ENCODE data around the gene DLG1. TPM values are rescaled to one million over a fixed set of nuclear protein-coding genes. Genes with fewer than 3 reads are reported as not detected.

The DLG1 gene
- total and polyA plus RNA-seq, 2 experiments from 2014 or later: 27.6 to 98.0 TPM

- Mint-ChIP-seq H3K27me3 (ENCODE audit: insufficient read depth, low read depth, poor library complexity) (peaks cover 4% of the 10 kb centered on the region), H3K4me3 (no peak overlapping the region), H3K27ac (no peak overlapping the region), H3K4me1 (peaks cover 4% of the 10 kb centered on the region; the same call in 1 of the 3 replicates), H3K9me3 (peaks cover 81% of the 10 kb centered on the region), H3K36me3 (ENCODE audit: low read depth) (peaks cover 93% of the 10 kb centered on the region)
- peaks cover 38% of the 10 kb centered on the region for H3K36me3 ChIP-seq (ENCODE audit: insufficient read depth)
- no peak overlapping the region for H2AFZ ChIP-seq
- H4K20me1 ChIP-seq (replicated peaks; ENCODE audit: insufficient read depth): no peaks in the 10 kb centered on the region; the same call in 1 of the 2 replicates
- no peaks in the 10 kb centered on the region for H3K4me1 ChIP-seq (ENCODE audit: insufficient read depth)
- no peak overlapping the region for H3K27ac ChIP-seq (ENCODE audit: low read depth)
- no peaks in the 10 kb centered on the region for H3K9me2 ChIP-seq (ENCODE audit: insufficient read depth)
- no peak overlapping the region for H3K4me2 ChIP-seq
- DNase-seq (ENCODE audit: low spot score) (no peak), ATAC-seq (no peak)
- no peaks in the 10 kb centered on the region for H3K27me3 ChIP-seq (ENCODE audit: insufficient read depth)
- no peaks in the 10 kb centered on the region for H3F3A ChIP-seq (replicated peaks; ENCODE audit: low read depth)
- H3K79me2 ChIP-seq (replicated peaks; ENCODE audit: insufficient read depth): peaks cover 89% of the 10 kb centered on the region
- no peak overlapping the region for H3K4me3 ChIP-seq
- TF ChIP-seq ZNF114 (CRISPR knock-in tag; IDR thresholded peaks at IDR 0.05): no peak
Measured at GRCh38 chr3:197244751-197245150, 53.7 kb downstream of the DLG1 start.

- Mint-ChIP-seq H3K4me3 (no peak overlapping the region), H3K36me3 (ENCODE audit: low read depth) (peaks cover 74% of the 10 kb centered on the region), H3K9me3 (peaks cover 63% of the 10 kb centered on the region), H3K4me1 (peaks cover 21% of the 10 kb centered on the region), H3K27me3 (ENCODE audit: insufficient read depth, low read depth, poor library complexity) (peaks cover 2% of the 10 kb centered on the region), H3K27ac (no peak overlapping the region)
- peaks cover 89% of the 10 kb centered on the region for H3K79me2 ChIP-seq (replicated peaks; ENCODE audit: insufficient read depth)
- TF ChIP-seq JUNB (IDR thresholded peaks at IDR 0.05; ENCODE audit: unreplicated experiment) (no peak), EZH2phosphoT487 (IDR thresholded peaks at IDR 0.05; ENCODE audit: unreplicated experiment) (no peak), STAT1 (IDR thresholded peaks at IDR 0.05; ENCODE audit: unreplicated experiment) (no peak), POLR2AphosphoS5 (IDR thresholded peaks at IDR 0.05; ENCODE audit: low read depth) (no peak)
- H4K20me1 ChIP-seq (replicated peaks; ENCODE audit: insufficient read depth): peaks cover 1% of the 10 kb centered on the region; the same call in 1 of the 2 replicates
- no peak for DNase-seq (ENCODE audit: low spot score)
- no peaks in the 10 kb centered on the region for H3K27me3 ChIP-seq (ENCODE audit: insufficient read depth)
- no peak overlapping the region for H3K4me2 ChIP-seq
- H3K9me2 ChIP-seq (ENCODE audit: insufficient read depth): no peaks in the 10 kb centered on the region
- H3K36me3 ChIP-seq (ENCODE audit: insufficient read depth): peaks cover 22% of the 10 kb centered on the region
- ATAC-seq: no peak
- no peaks in the 10 kb centered on the region for H3F3A ChIP-seq (replicated peaks; ENCODE audit: low read depth)
- no peak overlapping the region for H3K27ac ChIP-seq (ENCODE audit: low read depth)
- H3K4me1 ChIP-seq (ENCODE audit: insufficient read depth): peaks cover 7% of the 10 kb centered on the region
- no peak overlapping the region for H2AFZ ChIP-seq
- H3K4me3 ChIP-seq: no peak overlapping the region
Measured at GRCh38 chr3:197242784-197243432, 55.5 kb downstream of the DLG1 start.

- H3K27ac Mint-ChIP-seq: no peak overlapping the region
- peaks cover 52% of the 10 kb centered on the region for H3K9me3 Mint-ChIP-seq
- Histone ChIP-seq H3F3A (replicated peaks; ENCODE audit: low read depth) (no peaks in the 10 kb centered on the region), H2AFZ (no peak overlapping the region), H3K9me2 (ENCODE audit: insufficient read depth) (no peaks in the 10 kb centered on the region), H3K79me2 (replicated peaks; ENCODE audit: insufficient read depth) (peaks cover 90% of the 10 kb centered on the region), H3K4me3 (no peak overlapping the region), H3K27me3 (ENCODE audit: insufficient read depth) (no peaks in the 10 kb centered on the region), H3K36me3 (ENCODE audit: insufficient read depth) (peaks cover 22% of the 10 kb centered on the region), H4K20me1 (replicated peaks; ENCODE audit: insufficient read depth) (peaks cover 6% of the 10 kb centered on the region; the same call in 1 of the 2 replicates), H3K27ac (ENCODE audit: low read depth) (no peak overlapping the region), H3K4me2 (no peak overlapping the region), H3K4me1 (ENCODE audit: insufficient read depth) (peaks cover 7% of the 10 kb centered on the region)
- DNase-seq (ENCODE audit: low spot score) (no peak), ATAC-seq (no peak)
- TF ChIP-seq JUNB (IDR thresholded peaks at IDR 0.05; ENCODE audit: unreplicated experiment): no peak
- no peak for TF ChIP-seq CREB1 (CRISPR knock-in tag; IDR thresholded peaks at IDR 0.05; ENCODE audit: low read depth)
- no peak for TF ChIP-seq ETS1 (IDR thresholded peaks at IDR 0.05)
- TF ChIP-seq EZH2 (IDR thresholded peaks at IDR 0.05; ENCODE audit: low read depth, unreplicated experiment): no peak
- H3K27me3 Mint-ChIP-seq (ENCODE audit: insufficient read depth, low read depth, poor library complexity): peaks cover 2% of the 10 kb centered on the region
- H3K4me1 Mint-ChIP-seq: peaks cover 31% of the 10 kb centered on the region
- H3K4me3 Mint-ChIP-seq: no peak overlapping the region
- peaks cover 64% of the 10 kb centered on the region for H3K36me3 Mint-ChIP-seq (ENCODE audit: low read depth)
Measured at GRCh38 chr3:197241173-197241572, 57.2 kb downstream of the DLG1 start.
